G401 (cell line): ENCODE measurements around the gene OR56B4. TPM values are rescaled to one million over a fixed set of nuclear protein-coding genes. Genes with fewer than 3 reads are reported as not detected.
"Not testable (repeated sequence)": the region's sequence is repeated elsewhere in the genome, so short reads cannot be mapped to it uniquely, and the experiment has no call there.

ENCODE experiments used
- DNase-seq: peaks from one replicate; pipeline ENCODE4 v3.0.0-alpha.2; 2015; ENCODE audit warnings: low spot score
- in situ Hi-C: cut with HindIII; loops from 2 replicates; pipeline ENCODE4 v1.10.0; 2016; ENCODE audit warnings: low sequenced_read_pairs, mixed read lengths
- total RNA-seq: library from RNA; depleted of rRNA; stranded (reverse); fragments of >200 nt; shearing (Covaris generic); gene quantifications from 2 replicates; pipeline ENCODE4 v1.2.3, GENCODE V29; 2014; rRNA removed

The OR56B4 gene, protein sequence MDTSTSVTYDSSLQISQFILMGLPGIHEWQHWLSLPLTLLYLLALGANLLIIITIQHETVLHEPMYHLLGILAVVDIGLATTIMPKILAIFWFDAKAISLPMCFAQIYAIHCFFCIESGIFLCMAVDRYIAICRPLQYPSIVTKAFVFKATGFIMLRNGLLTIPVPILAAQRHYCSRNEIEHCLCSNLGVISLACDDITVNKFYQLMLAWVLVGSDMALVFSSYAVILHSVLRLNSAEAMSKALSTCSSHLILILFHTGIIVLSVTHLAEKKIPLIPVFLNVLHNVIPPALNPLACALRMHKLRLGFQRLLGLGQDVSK
- not detected in 2 replicates for total RNA-seq

DNA sequence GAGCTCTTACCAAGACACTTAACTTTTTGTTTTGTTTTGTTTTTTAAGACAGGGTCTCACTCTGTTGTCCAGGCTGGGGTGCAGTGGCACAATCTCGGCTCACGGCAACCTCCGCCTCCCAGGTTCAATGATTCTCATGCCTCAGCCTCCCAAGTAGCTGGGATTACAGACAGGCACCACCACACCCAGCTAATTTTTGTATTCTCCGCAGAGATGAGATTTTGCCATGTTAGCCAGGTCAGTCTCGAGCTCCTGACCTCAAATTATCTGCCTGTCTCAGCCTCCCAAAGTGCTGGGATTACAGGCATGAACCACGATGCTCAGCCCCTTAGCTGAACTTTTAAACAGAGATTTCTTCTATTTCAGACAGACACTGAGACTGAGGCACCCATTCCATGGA, at the start of gene OR56B4:
Gene OR56B4, plus strand, starts transcription at position 301 of the 400 bp plus-strand sequence. Its CDS starts 95 bp downstream, at position 396.
- in situ Hi-C loops, DNase-seq: not testable (repeated sequence)

DNA sequence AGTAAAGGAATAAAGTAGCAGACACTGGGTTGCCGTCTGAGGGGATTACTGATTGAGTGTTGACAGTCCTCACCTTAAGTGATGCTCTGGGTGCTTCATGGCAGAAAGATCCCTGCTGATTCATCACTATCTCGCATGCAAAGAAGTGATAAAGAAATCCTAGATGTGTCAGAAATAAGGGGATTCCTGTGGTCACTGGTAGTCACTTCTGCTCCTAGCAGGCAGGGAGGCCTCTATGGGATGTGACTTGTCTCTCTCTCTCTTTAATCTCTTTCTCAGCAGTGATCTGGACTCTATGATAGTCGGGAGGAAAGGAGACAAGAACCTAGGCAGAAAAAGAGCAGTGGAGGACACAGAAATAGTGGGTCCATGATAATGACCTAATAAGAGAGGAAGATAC, 46.0 kb upstream of the OR56B4 start:
- in situ Hi-C loops = no loop called here
- DNase-seq = no peak

DNA sequence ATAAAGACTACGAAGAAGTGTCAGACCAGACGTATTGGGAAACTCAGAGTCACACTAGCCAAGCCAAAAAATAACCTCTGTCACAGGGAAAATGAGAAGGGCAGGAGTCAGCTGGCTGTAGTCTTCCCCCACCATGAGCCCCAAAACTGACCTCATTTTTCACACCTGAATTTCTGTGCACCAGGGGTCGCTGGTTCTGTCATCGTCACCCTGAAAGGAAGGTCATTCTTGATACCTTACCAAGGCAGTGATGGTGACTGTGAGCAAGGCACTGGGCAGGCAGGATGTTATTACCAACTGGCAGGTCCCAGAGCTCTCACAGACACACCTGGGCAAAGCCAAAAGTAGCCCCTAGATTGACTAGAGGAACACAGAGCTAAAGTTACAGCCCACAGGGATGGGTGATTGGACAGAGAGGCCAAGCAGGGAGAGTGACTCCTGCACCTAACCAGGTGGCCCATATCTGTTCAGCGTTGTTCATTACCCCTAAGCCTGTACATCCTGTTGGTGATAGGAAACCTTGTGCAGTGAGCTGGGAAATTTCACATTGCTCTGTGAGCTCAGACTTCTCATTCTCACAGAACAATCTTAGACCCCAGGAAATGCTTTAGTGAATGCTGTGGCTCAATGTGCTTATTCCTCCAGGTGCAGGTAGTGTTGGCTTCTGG, 44.7 kb upstream of the OR56B4 start:
- in situ Hi-C loops = no loop called here

DNA sequence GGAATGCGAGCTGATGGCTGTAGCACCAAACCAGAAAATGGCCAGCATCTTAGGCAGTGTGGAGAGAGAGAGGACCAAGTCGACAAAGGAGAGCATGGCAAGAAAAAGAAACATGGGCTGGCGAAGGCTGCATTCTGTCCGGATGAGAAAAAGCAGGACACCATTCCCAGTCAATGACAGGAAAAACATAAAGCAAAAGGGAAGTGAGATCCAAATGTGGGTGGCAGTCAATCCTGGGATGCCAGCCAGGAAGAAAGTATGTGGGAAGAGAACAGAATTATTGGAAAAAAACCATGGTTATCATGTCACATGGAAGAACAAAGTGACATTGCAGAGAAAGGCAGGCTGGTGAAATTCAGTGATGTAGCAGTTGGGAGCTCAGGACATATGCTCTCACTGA, 40.0 kb upstream of the OR56B4 start:
- in situ Hi-C loops = no loop called here
- no peak for DNase-seq

More for the DNA sequence above, 44.7 kb upstream of the OR56B4 start:
- no peak for DNase-seq

DNA sequence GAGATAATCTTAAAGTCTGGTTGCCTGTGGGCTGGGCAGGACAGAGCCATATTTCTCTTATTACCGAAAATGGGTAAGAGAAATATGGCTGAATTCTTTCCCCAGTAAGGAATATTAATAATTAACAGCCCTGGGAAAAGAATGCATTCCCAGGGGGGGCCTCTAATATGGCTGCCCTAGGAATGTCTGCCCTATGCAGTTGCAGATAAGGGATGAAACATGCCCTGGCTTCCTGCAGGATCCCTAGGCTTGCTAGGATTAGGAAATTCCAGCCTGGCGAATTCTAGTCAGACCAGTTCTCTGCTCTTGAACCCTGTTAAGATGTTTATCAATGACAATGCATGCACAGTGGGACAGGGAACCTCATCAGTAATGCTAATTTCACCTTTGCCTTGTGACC, 31.0 kb upstream of the OR56B4 start:
- DNase-seq, in situ Hi-C loops: not testable (repeated sequence)

DNA sequence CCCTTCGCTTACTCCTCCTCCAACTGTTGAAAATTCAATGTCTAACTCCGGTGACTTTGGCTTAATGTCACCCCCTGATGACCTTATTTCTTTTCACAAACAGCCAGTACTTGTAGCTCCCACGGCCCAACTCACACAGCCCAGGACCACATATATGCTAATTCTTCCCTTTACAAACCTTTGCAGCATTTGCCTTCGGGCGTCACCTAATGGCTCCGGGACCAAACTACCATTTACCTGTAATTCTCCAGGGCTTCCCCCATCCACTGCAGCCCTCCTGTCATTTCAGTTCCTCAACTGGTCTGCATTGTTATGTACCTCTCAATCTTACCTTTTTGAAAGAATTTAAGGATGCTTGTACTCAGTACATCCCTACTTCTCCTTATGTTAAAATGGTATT, 29.8 kb upstream of the OR56B4 start:
- no peak for DNase-seq
- in situ Hi-C loops = no loop called here

DNA sequence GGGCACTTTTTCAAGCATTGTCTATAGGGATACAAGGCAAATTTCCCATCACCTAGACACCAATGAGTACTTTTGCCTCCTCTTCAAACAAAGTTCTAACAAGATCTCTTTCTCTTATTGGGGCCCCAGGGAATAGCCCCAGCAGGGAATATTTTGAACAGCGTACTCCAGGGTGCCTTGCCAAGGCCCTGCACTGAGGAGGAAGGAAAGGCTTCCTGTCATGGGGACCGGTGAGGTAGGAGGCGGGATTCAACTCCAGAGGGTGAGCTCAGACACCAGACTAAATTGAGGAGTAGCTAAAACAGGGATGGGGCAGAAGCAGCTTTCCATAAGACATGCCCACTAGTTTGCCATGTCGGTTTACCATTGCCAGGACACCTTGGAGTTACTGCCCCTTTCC, 28.0 kb upstream of the OR56B4 start:
- in situ Hi-C loops = no loop called here

DNA sequence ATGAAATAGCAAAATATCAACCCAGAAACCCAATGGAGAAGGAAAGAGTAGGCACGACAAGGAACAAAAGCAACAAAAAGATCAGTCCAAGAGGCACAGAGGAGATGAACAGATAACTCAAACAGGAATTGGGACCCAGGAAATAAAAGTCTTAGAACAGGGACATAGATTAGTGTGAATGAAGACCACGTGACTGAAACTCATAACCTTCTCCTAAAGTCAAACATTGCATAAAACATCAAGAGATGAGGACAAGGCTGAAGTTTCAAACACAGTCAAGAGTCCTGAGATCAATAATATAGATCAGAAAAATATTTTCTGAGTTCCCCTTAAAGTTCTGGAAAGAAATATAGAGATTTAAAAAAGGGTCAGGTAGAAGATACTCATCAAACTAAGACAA, 24.4 kb upstream of the OR56B4 start:
- DNase-seq = no peak
- in situ Hi-C loops = no loop called here

More for the DNA sequence above, 28.0 kb upstream of the OR56B4 start:
- DNase-seq = no peak

DNA sequence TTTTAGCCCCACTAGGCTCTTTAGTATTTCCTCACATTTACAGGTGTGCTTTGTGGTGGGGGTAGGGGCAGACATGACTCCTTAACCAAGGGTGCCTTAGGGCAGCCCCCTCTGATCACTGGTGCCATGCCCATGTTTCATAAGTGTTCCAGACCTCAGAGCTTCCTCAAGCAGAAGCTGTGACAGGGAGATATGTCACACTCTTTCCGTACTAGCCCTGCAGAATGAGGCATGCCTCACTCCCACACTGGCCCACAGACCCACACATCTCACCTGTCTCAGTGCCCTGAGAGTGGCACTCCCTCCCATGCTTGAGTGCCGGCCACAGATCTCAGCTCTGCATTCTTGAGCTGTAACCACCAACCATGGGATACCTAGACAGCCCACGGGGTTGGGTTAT, 22.9 kb upstream of the OR56B4 start:
- no peak for DNase-seq
- in situ Hi-C loops = no loop called here

DNA sequence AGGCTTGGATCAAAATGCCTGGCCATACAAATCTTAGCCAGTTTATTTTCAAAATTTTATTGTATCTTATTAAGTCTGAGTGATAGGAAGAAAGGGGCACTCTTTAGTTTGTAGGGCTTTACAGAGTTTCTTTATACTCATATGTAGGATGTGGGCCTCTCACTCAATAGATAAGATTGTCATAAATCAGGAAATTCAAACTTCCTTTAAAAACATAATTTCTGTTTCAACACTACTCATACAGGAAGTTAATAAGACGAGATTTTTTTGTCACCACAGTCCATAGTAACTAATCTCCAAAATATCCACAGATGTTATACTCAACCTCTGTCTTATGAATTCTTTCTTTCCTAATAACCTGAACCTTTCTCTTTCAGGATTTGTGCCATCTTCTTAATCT, 13.3 kb upstream of the OR56B4 start:
- in situ Hi-C loops = no loop called here
- no peak for DNase-seq

DNA sequence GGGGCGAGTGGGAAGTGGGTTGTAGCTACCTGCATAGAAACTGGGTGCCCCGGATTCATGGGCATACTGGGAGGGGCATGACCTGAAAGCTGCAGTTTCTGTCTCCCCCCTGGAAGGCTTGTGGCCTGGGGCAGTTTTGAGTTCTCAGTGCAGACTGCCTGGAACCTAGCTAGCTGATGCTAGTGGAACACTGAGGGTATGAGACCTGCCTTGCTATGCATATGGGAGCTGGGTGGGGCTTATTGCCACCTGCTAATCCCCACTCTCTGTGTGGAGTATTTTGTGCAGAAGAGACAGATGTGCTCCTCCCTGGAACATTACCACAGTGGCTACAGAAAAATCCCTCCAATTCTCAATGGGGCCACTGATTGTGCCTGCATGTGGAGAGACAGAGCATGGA, 11.7 kb upstream of the OR56B4 start:
- DNase-seq = no peak
- in situ Hi-C loops = no loop called here

DNA sequence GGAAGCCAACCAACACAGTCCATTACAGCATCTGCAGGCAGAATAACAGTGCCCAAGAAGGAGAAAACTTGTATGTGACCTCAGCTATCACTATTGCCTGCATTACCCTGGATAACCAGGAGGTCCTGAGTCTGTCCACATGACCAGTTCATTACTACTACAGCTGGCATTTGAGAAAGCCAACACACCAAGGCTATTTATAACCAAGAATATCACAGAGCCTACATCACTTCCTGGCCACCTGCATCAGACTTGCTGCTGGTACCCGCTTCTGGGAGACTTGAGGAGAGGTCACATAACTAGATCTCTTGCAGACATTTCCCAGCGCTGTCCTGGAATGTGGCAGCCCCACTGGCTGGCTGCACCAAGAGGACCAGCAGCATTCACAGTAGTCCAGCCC, 11.1 kb upstream of the OR56B4 start:
- in situ Hi-C loops = no loop called here
- no peak for DNase-seq

DNA sequence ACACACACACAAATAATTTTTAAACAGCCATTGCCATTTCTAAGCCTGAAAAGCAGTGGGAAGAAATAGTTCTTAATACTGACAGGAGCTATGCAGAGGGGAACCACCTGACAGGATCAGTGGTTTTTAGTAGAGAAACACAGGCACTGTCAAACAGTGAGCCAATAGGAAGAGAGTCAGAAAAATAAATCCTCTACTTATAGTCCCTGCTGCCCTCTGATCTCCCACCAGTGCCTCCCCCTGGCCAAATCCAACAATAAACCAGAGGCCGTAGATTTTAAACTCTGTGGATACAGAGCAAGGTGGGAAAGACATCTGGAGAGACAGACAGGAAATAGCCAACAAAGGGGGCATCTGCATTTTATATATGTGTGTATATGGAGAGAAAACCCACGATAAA, 7.9 kb upstream of the OR56B4 start:
- in situ Hi-C loops = no loop called here
- no peak for DNase-seq

DNA sequence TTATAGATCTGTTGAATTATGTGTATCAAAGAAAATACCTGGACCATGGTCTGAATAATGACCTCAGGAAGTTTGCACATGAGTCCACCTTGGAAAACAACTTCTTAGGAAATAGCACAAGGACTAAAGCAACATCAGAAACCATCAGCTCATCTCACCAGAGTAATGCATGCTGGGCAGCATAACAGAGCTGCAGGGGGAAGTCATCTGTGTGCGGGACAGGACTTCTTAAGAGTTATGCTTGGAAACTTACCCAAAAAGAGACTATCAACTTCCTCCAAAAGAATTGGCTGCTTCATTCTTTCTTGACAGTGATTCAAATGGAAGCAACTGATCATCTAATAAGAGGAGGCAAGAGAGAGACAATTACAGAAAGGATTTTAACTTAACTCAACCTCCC, 2.5 kb downstream of the OR56B4 start:
- DNase-seq = no peak
- in situ Hi-C loops = no loop called here

DNA sequence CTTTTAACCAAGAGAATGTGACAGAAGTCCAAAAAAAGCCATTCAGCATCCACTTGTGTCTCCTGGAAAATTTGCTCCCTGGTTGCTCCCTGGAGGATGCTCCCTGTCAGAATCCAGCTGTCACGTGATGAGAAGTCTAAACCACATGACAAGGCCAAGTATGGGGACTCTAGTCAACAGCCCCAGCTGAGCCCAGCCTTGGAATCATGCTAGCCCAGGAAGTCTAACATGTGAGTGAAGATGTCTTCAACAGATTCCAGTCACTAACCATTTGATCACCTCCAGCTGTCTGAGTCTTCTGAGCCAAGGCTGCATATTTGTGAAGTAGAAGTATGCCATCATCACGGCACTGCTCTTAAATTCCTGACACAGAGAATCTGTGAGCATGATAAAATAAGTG, 4.2 kb downstream of the OR56B4 start:
- DNase-seq = no peak
- in situ Hi-C loops = no loop called here

DNA sequence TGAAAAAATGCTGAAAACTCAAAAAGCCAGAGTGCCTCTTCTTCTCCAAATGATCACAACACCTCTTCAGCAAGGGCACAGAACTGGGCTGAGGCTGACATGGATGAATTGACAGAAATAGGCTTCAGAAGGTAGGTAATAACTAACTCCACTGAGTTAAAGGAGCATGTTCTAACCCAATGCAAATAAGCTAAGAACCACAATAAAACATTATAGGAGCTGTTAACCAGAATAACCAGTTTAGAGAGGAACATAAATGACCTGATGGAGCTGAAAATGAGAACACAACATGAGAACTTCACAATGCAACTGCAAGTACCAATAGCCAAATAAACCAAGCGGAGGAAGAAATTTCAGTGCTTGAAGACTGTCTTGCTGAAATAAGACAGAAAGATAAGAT, 9.2 kb downstream of the OR56B4 start:
- in situ Hi-C loops = no loop called here

DNA sequence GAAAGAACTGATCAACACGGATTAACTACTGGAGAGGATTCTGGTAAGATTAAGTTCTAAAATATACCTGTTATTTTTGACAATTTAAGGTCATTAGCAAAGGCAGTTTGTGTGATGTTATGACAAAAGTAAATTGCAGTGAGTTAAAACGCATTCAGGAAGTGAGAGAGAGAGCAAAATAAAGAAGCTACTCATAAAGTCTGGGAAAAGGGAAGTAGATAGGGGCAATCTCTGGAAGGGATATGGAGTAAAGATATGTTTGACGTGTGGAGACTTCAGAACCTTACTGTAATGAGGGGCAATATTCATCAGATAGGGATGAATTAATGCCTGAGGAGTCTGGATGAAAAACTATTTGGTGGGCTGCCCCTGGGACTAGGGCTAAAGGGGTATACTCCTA, 16.8 kb downstream of the OR56B4 start:
- in situ Hi-C loops = no loop called here
- DNase-seq = no peak

More for the DNA sequence above, 9.2 kb downstream of the OR56B4 start:
- no peak for DNase-seq

DNA sequence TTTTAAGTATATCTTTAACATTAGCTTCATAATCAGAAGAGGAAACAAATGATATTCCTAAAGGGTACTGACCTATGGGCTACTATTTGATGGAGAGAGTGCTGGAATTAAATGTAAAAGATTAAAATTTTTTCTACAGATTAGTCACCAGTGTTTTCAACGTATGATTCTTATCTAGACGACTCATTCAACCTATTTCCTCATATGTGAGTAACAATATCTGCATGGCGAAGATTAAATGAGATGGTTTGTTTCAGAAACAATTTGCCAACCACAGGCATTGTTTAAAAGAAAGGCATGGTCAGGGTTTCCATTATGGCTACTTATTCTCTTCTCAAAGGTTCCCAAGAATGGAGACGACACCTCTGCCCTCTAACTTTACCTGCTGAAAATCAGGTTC, 20.4 kb downstream of the OR56B4 start:
- in situ Hi-C loops = no loop called here
- DNase-seq = no peak

DNA sequence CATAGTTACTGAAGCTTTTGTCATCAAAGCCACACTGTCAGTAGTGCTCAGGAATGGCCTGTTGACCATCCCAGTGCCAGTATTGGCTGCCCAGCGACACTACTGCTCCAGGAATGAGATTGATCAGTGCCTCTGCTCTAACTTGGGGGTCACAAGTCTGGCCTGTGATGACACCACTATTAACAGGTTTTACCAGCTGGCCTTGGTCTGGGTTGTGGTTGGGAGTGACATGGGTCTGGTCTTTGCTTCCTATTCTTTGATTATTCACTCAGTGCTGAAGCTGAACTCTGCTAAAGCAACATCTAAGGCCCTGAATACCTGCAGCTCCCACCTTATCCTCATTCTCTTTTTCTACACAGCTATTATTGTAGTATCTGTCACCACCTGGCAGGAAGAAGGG, 21.5 kb downstream of the OR56B4 start:
- no peak for DNase-seq
- in situ Hi-C loops = no loop called here

DNA sequence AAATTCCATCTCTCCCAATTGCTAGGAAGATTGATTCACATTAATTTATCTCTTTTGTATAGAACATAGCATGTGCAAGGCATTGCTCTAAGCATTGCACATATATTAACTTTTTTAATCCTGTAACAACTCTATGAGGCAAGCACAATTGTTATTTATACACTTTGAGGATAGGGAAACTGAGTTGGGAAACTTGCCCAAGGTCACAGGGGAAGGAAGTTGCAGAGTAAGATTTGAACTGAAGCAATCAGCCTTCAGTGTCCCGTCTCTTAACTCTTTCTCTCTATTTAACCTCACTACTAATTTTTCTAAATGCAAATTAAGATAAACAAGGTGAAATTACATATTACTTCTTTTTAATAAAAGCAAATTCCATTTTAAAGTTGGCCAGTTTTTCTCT, 22.2 kb downstream of the OR56B4 start:
- DNase-seq = no peak
- in situ Hi-C loops = no loop called here

DNA sequence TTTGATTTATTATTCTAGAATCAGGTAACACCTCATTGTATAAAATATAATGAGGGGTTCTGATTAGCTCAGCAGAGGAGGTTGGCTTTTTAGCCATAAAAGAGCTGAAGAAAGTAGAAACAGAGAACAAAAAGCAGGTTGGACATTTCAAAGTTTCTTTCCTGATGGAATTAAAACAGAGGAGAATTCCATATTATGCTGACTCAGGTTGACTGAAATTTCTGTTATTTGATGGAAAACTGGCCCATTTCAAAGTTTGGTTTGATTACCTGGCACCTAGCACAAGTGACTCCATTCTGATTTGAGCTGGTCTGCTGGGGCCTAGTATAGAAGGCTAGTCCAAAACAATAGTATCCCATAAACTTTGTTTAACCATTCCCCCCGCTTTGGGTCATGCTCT, 24.9 kb downstream of the OR56B4 start:
- no peak for DNase-seq
- in situ Hi-C loops = no loop called here
